Purkinje cell (primary cell): ENCODE measurements around the gene CAMK2G. TPM values are rescaled to one million over a fixed set of nuclear protein-coding genes. Genes with fewer than 3 reads are reported as not detected.

Experiments
- polyA plus RNA-seq: library from polyadenylated mRNA; unstranded; fragments of >200 nt; fragmentation: Nextera tagmentation; gene quantifications from 2 replicates; pipeline ENCODE4 v1.2.1, GENCODE V29; 2014

Gene CAMK2G
- 3.8 and 24.9 TPM in 2 replicates for polyA plus RNA-seq

GRCh38 chr10:73874267-73875138 is at the start of gene CAMK2G:
Gene CAMK2G, minus strand, starts transcription at chr10:73874555. Its CDS starts 94 bp downstream, at chr10:73874461.

GRCh38 chr10:73910764-73911552 is 36.6 kb upstream of the CAMK2G start, which contains the start of gene PLAU:
Gene PLAU, plus strand, starts transcription at chr10:73911132. Its CDS starts 424 bp downstream, at chr10:73911556.

DNA sequence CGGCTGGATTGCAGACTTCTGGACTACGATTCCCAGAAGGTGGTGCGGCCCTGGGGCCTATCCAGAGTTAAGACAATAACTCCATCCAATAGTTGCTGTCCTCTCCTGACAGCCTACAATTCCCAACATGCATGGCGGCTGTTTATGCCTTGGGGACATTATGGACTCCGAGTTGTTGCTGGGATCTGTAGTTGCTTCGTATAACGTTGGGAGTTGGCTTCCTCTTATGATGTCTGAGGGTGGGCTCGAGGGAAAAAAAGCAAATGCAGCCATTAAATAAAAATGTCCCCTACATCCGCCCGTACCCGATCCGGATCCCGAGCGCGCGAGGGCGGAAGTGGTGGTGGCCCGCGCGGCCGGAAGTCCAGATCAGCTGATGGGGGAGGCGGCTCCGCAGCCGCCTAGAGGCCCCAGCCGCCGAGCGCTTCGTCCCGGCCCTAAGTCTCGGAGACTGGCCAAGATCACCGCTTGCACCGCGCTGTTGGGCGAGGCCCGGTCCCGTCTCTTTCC is 89.1 kb downstream of the CAMK2G start, which contains the start of gene ZSWIM8:
TSS of gene ZSWIM8 (plus strand) at position 396 of the 510 bp plus-strand sequence. CDS start 273 bp downstream, outside the sequence.

DNA sequence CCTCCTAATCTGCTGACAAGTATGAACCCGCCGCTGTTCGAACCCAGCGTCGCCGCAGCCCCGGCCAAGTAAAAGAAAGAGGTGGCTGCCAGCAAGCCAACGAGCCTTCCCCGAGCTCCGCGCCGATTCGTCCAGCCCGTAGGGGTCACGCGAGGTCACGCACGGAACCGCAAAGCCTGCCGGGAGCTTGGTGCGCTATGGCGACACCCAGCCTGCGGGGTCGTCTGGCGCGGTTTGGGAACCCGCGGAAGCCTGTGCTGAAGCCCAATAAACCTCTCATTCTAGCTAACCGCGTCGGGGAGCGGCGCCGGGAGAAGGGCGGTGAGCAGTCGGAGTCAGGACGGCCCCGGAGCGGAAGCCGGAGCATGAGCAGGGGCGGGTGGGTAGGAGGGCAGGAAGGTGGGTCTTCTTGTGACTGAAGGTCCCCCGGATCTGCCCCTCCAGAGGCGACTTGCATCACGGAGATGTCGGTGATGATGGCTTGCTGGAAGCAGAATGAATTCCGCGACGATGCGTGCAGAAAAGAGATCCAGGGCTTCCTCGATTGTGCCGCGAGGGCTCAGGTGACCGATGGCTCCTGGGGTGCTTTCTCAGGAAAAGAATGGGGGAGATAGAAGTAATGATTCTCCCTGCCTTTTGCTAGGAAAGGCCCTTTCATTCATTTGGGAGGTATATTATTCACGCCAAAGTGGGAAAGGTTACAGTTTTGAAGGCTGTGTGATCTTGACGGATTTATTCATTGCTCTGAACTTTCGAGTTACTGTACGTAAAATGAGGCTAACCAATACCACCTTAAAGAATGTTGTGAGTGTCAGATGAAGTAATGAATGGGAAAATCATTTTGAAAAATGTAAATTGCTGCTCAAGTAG is 92.2 kb downstream of the CAMK2G start, which contains the start of gene CHCHD1:
TSS of gene CHCHD1 (plus strand) at position 170 of the 870 bp plus-strand sequence. CDS start at position 198, 28 bp downstream.

Other genes with a start within 250 kb of the CAMK2G start
- gene MYOZ1, start 233.1 kb downstream of the CAMK2G start, polyA plus RNA-seq = not detected in 2 replicates
- gene SYNPO2L, start 218.5 kb downstream of the CAMK2G start, polyA plus RNA-seq = not detected in 2 replicates
- gene AGAP5, start 176.4 kb downstream of the CAMK2G start, polyA plus RNA-seq = 0.27 and 2.5 TPM in 2 replicates
- gene SEC24C, start 130.2 kb downstream of the CAMK2G start, polyA plus RNA-seq = 10.0 and 14.2 TPM in 2 replicates
- 107 and 110 TPM in 2 replicates for gene CHCHD1, start 92.5 kb downstream of the CAMK2G start, polyA plus RNA-seq
- 20.9 and 29.9 TPM in 2 replicates for gene ZSWIM8, start 88.9 kb downstream of the CAMK2G start, polyA plus RNA-seq
- 1.5 and 1.8 TPM in 2 replicates for gene NDST2, start 63.0 kb downstream of the CAMK2G start, polyA plus RNA-seq
- not detected in 2 replicates for gene PLAU, start 36.6 kb upstream of the CAMK2G start, polyA plus RNA-seq
- gene VCL, start 123.6 kb upstream of the CAMK2G start, polyA plus RNA-seq = 1.7 and 3.9 TPM in 2 replicates